ENCODE results near the gene ACTA1. TPM values are rescaled to one million over a fixed set of nuclear protein-coding genes. Genes with fewer than 3 reads are reported as not detected.

ACTA1 gene
- total RNA-seq, 2 donors from 2014 or later, result 3.9 to 41.3 TPM

GRCh38 chr1:229408458-229409037 lies 25.3 kb downstream of the ACTA1 start:
- Histone ChIP-seq H3K27me3 (replicated peaks; ENCODE audit: insufficient read depth) (no peaks in the 10 kb centered on the region), H3K27ac (no peak overlapping the region), H3K36me3 (no peaks in the 10 kb centered on the region), H3K4me3 (no peak overlapping the region), H3K9me3 (no peaks in the 10 kb centered on the region), H3K4me1 (replicated peaks) (peaks cover 10% of the 10 kb centered on the region)
- WGBS, result 38% methylated on average over 8 of the region's 8 CpGs
- no peak for DNase-seq (ENCODE audit: low spot score)
- intact Hi-C loops (cut with DNase I), result no loop called here
- TF ChIP-seq POLR2AphosphoS5 (IDR thresholded peaks at IDR 0.05), result no peak
- no peak for TF ChIP-seq POLR2A (IDR thresholded peaks at IDR 0.05)
- TF ChIP-seq CTCF (IDR thresholded peaks at IDR 0.05), result no peak

- DNase-seq (ENCODE audit: low spot score), result no peak
- WGBS, result 9% methylated on average over 68 of the region's 68 CpGs
- Histone ChIP-seq H3K27me3 (replicated peaks; ENCODE audit: insufficient read depth) (no peaks in the 10 kb centered on the region), H3K9me3 (no peaks in the 10 kb centered on the region), H3K27ac (no peak overlapping the region), H3K4me3 (peak overlapping the region in 1 of 2 donors; percentile 23), H3K4me1 (replicated peaks) (peaks cover 10% of the 10 kb centered on the region), H3K36me3 (no peaks in the 10 kb centered on the region)
- intact Hi-C loops (cut with DNase I), result no loop called here
- no peak for TF ChIP-seq POLR2AphosphoS5 (IDR thresholded peaks at IDR 0.05)
- no peak for TF ChIP-seq CTCF (IDR thresholded peaks at IDR 0.05)
- TF ChIP-seq POLR2A (IDR thresholded peaks at IDR 0.05), result no peak
Observed at GRCh38 chr1:229407206-229408026, 26.5 kb downstream of the ACTA1 start.

- Histone ChIP-seq H3K27me3 (replicated peaks; ENCODE audit: insufficient read depth) (no peaks in the 10 kb centered on the region), H3K9me3 (no peaks in the 10 kb centered on the region), H3K27ac (no peak overlapping the region), H3K36me3 (no peaks in the 10 kb centered on the region), H3K4me1 (replicated peaks) (peaks cover 10% of the 10 kb centered on the region), H3K4me3 (peak overlapping the region in 1 of 2 donors; percentile 23)
- intact Hi-C loops (cut with DNase I), result no loop called here
- no peak for TF ChIP-seq CTCF (IDR thresholded peaks at IDR 0.05)
- TF ChIP-seq POLR2A (IDR thresholded peaks at IDR 0.05), result no peak
- no peak for TF ChIP-seq POLR2AphosphoS5 (IDR thresholded peaks at IDR 0.05)
- WGBS, result 40% methylated on average over 9 of the region's 10 CpGs
- no peak for DNase-seq (ENCODE audit: low spot score)
Observed at GRCh38 chr1:229406798-229407197, 27.1 kb downstream of the ACTA1 start.

- Histone ChIP-seq H3K9me3 (no peaks in the 10 kb centered on the region), H3K4me3 (no peak overlapping the region), H3K4me1 (replicated peaks) (peaks cover 6% of the 10 kb centered on the region), H3K36me3 (no peaks in the 10 kb centered on the region), H3K27ac (no peak overlapping the region), H3K27me3 (replicated peaks; ENCODE audit: insufficient read depth) (no peaks in the 10 kb centered on the region)
- intact Hi-C loops (cut with DNase I), result no loop called here
- TF ChIP-seq CTCF (IDR thresholded peaks at IDR 0.05) (no peak), POLR2A (IDR thresholded peaks at IDR 0.05) (no peak), POLR2AphosphoS5 (IDR thresholded peaks at IDR 0.05) (no peak)
- no peak for DNase-seq (ENCODE audit: low spot score)
- WGBS, result 87% methylated on average over 8 of the region's 8 CpGs
Observed at GRCh38 chr1:229403573-229403972, 30.3 kb downstream of the ACTA1 start.
